ENCODE measurements around the gene ITFG1.
"Not testable (repeated sequence)": the region's sequence is repeated elsewhere in the genome, so short reads cannot be mapped to it uniquely, and the experiment has no call there.

Gene ITFG1

GRCh38 chr16:47475786-47476185, 14.9 kb upstream of the ITFG1 start:
- H3K4me3 ChIP-seq (ENCODE audit: low read depth, low read length), result no peak overlapping the region
- no peak for TF ChIP-seq CTCF (conservative IDR thresholded peaks at IDR 0.05; ENCODE audit: low read depth, low read length)
- DNase-seq (ENCODE audit: low read depth), result peak; percentile 57

GRCh38 chr16:47473792-47474191, 12.9 kb upstream of the ITFG1 start:
- no peak for DNase-seq (ENCODE audit: low read depth)
- no peak for TF ChIP-seq CTCF (conservative IDR thresholded peaks at IDR 0.05; ENCODE audit: low read depth, low read length)
- H3K4me3 ChIP-seq (ENCODE audit: low read depth, low read length), result no peak overlapping the region

DNA sequence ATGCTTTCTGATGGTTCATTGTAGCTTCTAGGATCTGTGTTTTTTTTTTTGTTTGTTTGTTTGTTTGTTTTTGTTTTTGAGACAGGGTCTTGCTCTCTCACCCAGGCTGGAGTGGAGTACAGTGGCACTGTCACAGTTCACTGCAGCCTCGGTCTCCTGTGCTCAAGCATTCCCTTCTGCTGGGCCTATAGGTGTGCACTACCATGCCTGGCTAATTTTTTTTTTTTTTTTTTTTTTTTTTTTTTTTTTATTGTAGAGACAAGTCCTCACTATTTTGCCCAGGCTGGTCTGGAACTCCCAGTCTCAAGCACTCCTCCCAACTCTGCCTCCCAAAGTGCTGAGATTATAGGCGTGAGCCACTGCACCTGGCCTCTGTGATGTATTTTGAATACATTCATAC, 12.1 kb upstream of the ITFG1 start:
- not testable (repeated sequence) for DNase-seq (ENCODE audit: low read depth); H3K4me3 ChIP-seq (ENCODE audit: low read depth, low read length)

GRCh38 chr16:47470810-47471209, 9.9 kb upstream of the ITFG1 start:
- TF ChIP-seq CTCF (conservative IDR thresholded peaks at IDR 0.05; ENCODE audit: low read depth, low read length), result no peak
- no peak overlapping the region for H3K4me3 ChIP-seq (ENCODE audit: low read depth, low read length)

GRCh38 chr16:47470211-47470610, 9.3 kb upstream of the ITFG1 start:
- H3K4me3 ChIP-seq (ENCODE audit: low read depth, low read length), result no peak overlapping the region
- no peak for DNase-seq (ENCODE audit: low read depth)
- no peak for TF ChIP-seq CTCF (conservative IDR thresholded peaks at IDR 0.05; ENCODE audit: low read depth, low read length)

More at GRCh38 chr16:47470810-47471209, 9.9 kb upstream of the ITFG1 start:
- DNase-seq (ENCODE audit: low read depth), result no peak

DNA sequence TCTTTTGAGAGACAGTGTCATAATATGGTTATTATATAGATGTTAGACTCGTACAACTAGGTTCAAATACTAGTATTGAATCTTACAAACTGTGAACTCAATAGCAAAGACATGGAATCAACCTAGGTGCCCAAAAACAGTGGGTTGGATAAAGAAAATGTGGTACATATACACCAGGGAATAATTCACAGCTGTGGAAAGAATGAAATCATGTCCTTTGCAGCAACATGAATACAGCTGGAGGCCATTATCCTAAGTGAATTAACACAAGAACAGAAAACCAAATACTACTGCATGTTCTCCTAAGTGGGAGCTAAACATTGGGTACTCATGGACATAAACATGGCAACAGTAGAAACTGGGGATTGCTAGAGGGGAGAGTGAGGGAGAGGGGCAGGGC, 8.4 kb upstream of the ITFG1 start:
- no peak overlapping the region for H3K4me3 ChIP-seq (ENCODE audit: low read depth, low read length)
- TF ChIP-seq CTCF (conservative IDR thresholded peaks at IDR 0.05; ENCODE audit: low read depth, low read length), result no peak
- DNase-seq (ENCODE audit: low read depth), result no peak

- DNase-seq (ENCODE audit: low read depth), result peak; percentile 30
- not testable (repeated sequence) for H3K4me3 ChIP-seq (ENCODE audit: low read depth, low read length)
Observed at GRCh38 chr16:47468070-47468689, 7.3 kb upstream of the ITFG1 start.

DNA sequence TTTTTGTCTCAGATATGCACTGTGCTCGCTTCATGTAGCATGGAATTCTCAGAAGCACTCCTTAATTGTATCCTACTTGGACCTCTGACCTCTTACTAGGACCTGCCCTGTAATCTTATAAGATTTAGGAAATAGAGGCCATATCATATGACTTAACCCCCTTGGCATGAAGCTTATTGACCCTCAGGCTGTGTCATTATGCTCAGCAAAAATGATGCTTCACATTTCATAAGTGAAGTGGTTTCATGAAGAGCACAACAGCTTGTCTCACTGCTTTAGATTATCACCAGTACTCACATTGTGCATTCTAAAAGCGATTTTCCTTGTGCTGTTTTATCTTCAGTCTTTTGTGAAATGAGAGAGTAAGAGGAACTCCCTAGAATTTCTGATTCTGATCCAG, 6.6 kb upstream of the ITFG1 start:
- no peak overlapping the region for H3K4me3 ChIP-seq (ENCODE audit: low read depth, low read length)
- no peak for DNase-seq (ENCODE audit: low read depth)
- TF ChIP-seq CTCF (conservative IDR thresholded peaks at IDR 0.05; ENCODE audit: low read depth, low read length), result no peak
